Mononuclear cell (primary cell): Measurements from ENCODE around the gene MINDY3. TPM values are rescaled to one million over a fixed set of nuclear protein-coding genes. Genes with fewer than 3 reads are reported as not detected.

ENCODE experiments used
- H3K27me3 ChIP-seq: 2 replicates; pipeline ENCODE4 v1.6.0; 2011; ENCODE audit warnings: low read length, control low read depth; ENCODE audit not compliant: insufficient read depth
- H3K4me1 ChIP-seq: 2 replicates; pipeline ENCODE4 v1.5.1; 2011; ENCODE audit warnings: mild to moderate bottlenecking, low read length, control low read depth; ENCODE audit not compliant: insufficient read depth
- H3K4me3 ChIP-seq: 2 replicates; pipeline ENCODE4 v1.5.1; 2011; ENCODE audit warnings: mild to moderate bottlenecking, low read length, moderate library complexity
- H3K9me3 ChIP-seq: 2 replicates; pipeline ENCODE4 v1.5.1; 2011; ENCODE audit warnings: low read depth, mild to moderate bottlenecking, control low read depth, low read length
- total RNA-seq: library from RNA; depleted of rRNA; stranded (reverse); fragments of >200 nt; gene quantifications from one replicate; pipeline ENCODE4 v1.2.3, GENCODE V29; 2012

Gene MINDY3
- total RNA-seq, 1 donor: 61.1 TPM

DNA sequence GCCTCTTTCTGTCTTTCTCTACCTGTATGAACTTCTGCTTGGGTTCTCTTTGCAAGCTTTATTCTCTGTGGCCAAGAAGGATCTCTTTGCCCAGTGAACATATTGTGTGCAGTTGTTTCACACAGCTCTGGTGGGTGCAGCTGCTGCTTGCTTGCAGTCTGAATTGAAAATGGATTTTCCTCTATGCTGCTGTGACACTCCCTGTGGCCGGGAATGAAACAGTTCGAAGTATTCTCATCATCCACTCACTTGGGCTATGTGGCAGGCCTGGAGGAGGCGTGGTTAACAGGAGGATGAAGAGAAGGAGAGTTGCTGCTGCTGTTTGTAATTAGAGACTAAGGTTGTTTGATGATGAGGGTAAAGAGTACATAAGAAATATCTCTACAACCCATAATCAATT lies 112.2 kb downstream of the MINDY3 start:
- Histone ChIP-seq H3K27me3 (no peaks in the 10 kb centered on the region), H3K4me1 (no peaks in the 10 kb centered on the region), H3K9me3 (no peaks in the 10 kb centered on the region), H3K4me3 (no peak overlapping the region)

DNA sequence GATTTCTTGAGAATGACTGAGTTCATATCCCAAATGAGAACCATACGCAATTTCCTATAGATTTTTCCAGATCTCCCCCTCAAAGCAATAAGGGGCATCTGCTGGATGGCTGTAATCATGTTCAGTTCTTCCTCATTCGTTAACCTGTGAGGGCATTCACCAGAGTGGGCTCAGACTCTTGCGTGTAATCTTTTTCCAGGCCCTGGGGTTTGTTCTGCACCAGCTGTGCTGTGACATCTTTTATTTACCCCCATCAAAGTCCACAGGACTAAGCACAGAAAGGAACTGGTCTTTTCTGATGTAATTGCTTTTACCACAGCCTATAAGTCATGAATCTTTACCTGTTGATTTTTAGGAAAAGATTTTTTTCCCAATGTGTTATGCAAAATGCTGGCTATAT lies 112.7 kb downstream of the MINDY3 start:
- H3K27me3 ChIP-seq: no peaks in the 10 kb centered on the region
- no peaks in the 10 kb centered on the region for H3K9me3 ChIP-seq
- H3K4me1 ChIP-seq: no peaks in the 10 kb centered on the region
- no peak overlapping the region for H3K4me3 ChIP-seq

DNA sequence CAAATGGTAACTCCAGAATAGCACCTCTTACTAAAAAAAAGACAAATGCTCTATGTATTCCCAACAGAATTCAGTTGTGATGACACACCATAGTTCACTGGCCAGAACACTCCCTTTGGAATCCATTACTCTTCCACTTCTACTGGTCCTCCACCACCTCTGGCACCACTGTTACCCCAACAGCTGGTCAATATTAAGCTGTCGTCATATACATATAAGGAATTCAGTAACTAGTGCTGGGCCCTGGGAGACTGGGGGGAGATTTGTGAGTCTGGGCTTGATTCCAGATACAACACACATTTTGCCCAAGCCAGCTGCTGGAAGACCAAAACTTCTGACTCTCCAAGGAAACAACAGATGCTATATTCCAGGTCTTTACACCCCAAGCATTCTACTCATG lies 114.6 kb downstream of the MINDY3 start:
- no peak overlapping the region for H3K4me3 ChIP-seq
- H3K27me3 ChIP-seq: no peaks in the 10 kb centered on the region
- no peaks in the 10 kb centered on the region for H3K4me1 ChIP-seq
- no peaks in the 10 kb centered on the region for H3K9me3 ChIP-seq

DNA sequence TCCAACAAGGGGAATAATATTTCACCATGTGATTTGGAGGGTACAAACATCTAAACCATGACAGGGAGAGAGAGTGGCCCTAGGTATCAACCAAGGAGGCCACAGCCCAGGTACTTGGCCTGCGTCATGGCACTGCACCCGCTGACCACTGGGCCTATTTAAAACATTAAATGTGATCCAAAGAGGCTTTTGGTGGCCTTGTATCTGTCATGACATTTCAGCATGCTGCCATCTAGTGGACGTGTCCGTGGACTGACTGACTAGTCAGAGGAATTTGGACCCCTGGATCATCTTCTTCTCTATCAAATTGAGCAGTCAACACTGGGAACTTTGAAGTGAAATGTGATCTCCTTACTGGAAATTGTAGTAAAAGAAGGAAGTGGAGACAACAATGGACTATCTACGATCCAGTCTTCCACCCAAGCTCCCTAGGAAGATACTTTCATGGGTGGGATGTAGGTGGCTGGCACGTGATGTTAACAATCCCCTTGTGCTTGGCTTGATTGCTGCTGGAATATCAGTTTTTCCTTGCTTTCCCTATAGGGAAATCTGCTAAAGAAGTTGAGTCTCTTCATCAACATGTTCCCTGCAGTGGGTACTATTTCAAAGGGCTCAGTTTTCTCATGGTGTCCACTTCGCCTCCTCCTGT lies 116.0 kb downstream of the MINDY3 start:
- H3K9me3 ChIP-seq: no peaks in the 10 kb centered on the region

DNA sequence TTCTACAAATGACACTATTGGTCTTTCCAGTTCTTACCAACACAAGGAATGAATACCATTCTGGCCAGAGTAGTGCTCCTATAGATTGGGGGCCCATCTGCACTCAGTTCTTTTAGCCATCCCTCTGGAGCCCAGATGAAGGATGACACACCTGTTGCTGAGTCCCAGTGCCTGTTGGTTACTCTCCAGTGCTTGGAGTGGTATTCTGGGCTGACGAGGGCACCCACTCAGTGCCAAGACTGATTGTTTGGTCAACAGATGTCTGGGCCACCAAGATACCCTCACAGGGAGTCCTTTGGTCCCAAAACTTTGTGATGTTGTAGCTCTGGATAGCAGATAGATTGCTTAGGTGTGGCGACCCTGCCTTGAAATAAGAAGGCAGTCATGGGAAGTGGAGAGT lies 116.9 kb downstream of the MINDY3 start:
- Histone ChIP-seq H3K4me1 (no peaks in the 10 kb centered on the region), H3K9me3 (no peaks in the 10 kb centered on the region), H3K27me3 (no peaks in the 10 kb centered on the region)

More for the DNA sequence above, 116.0 kb downstream of the MINDY3 start:
- H3K4me3 ChIP-seq: no peak overlapping the region
- H3K27me3 ChIP-seq: no peaks in the 10 kb centered on the region
- H3K4me1 ChIP-seq: no peaks in the 10 kb centered on the region

DNA sequence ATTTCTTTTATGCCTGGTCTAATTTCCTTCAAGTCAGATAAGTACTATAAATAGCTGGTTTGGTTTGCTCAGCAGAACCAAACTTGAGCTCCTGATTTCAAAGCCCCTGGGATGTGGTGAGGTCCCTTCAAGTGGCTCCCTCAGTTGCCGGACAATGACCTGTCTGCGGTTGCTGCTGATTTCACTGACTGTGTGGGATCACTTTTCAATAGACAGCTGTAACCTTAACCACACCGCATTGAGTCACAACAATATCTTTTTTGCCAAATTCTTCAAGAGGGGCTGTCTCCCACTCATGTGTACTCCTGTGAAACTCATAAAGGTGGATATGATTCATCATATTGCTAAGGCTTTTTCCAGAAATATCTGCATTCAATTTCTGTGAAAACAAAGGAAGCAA lies 117.5 kb downstream of the MINDY3 start:
- no peaks in the 10 kb centered on the region for H3K27me3 ChIP-seq
- no peak overlapping the region for H3K4me3 ChIP-seq
- H3K4me1 ChIP-seq: no peaks in the 10 kb centered on the region
- H3K9me3 ChIP-seq: no peaks in the 10 kb centered on the region

More for the DNA sequence above, 116.9 kb downstream of the MINDY3 start:
- H3K4me3 ChIP-seq: no peak overlapping the region

DNA sequence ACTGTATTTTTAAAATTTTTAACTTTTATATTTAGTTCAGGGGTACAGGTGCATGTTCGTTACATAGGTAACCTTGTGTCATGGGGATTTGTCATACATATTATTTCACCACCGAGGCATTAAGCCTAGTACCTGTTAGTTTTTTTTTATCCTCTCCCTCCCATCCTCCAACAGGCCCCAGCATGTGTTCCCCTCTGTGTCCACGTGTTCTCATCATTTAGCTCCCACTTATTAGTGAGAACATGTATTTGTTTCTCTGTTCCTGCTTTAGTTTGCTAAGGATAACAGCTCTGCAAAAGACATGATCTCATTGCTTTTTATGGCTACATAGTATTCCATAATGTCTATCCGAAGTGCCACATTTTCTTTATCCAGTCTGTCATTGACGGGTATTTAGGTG lies 118.2 kb downstream of the MINDY3 start:
- Histone ChIP-seq H3K4me3 (no peak overlapping the region), H3K9me3 (no peaks in the 10 kb centered on the region), H3K4me1 (no peaks in the 10 kb centered on the region), H3K27me3 (no peaks in the 10 kb centered on the region)

DNA sequence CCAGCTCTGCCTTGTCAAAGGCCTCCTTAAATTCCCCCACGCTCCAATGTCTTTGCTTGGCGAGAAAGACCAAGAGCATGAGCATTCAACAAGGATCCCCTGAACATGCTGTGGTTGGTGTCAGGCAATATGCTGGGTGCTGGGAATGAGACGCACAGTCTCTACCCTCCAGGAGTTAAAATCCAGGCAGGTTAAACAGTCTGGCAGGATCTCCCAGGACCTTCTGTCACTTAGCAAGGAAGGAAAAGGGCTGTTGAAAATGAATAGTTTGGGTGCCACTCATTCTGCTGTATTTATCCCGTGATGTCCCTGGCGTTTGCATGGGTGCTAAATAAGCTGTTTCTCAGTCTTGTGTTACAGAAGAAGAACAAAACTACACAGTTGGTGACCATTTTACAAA lies 118.7 kb downstream of the MINDY3 start:
- no peaks in the 10 kb centered on the region for H3K27me3 ChIP-seq
- H3K4me3 ChIP-seq: no peak overlapping the region
- H3K4me1 ChIP-seq: no peaks in the 10 kb centered on the region
- H3K9me3 ChIP-seq: no peaks in the 10 kb centered on the region

DNA sequence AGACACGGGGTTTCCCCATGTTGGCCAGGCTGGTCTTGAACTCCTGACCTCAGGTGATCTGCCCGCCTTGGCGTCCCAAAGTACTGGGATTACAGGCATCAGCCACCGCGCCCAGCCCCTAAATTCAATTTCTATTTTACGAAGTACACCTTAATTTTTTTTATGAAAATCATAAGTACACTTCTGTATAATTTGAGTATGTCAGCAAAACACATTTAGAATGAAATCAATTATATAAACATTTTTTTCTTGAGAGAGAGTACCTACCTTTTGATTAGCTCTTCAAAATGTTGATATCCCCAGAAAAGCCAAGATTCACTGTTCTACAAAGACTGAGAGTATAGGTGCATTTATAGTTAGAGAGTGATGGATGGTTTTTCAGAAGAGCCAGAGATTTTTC lies 120.0 kb downstream of the MINDY3 start:
- H3K9me3 ChIP-seq: no peaks in the 10 kb centered on the region
- H3K4me3 ChIP-seq: no peak overlapping the region
- H3K27me3 ChIP-seq: no peaks in the 10 kb centered on the region
- H3K4me1 ChIP-seq: no peaks in the 10 kb centered on the region

DNA sequence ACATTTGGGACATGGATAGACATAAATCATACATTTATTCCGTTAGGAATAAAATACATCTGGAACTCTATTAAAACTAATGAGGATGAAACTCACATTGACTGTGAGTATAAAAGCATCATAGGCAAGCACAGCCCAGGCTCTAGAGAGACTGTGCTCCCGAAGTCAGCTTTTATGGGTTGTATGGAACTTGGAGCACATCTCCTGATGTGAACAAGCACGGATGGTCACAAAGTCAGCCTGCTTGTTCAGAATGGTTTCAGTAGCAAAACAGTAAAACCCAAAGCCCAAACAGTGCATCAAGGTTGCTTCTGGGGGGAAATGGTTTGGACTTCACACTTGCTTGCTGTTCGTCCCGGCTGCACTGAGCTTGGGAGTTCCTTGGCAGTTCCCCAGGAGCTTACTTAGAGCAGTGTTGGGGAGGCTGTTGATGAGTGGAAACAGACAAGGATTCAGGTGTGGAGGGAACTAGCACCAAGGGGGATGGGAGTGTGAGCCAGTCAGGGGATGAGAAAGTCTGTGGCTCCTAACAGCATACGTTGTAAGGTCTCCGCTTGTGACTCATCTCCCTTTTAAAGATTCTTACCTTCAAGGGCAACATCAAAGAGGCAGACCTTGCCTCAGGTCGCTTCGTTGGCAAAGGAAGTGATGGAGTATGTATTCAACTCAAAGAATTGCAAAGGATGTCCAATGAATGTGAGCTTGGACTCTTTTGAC lies 120.9 kb downstream of the MINDY3 start:
- no peaks in the 10 kb centered on the region for H3K27me3 ChIP-seq
- no peaks in the 10 kb centered on the region for H3K9me3 ChIP-seq
- no peaks in the 10 kb centered on the region for H3K4me1 ChIP-seq
- no peak overlapping the region for H3K4me3 ChIP-seq

DNA sequence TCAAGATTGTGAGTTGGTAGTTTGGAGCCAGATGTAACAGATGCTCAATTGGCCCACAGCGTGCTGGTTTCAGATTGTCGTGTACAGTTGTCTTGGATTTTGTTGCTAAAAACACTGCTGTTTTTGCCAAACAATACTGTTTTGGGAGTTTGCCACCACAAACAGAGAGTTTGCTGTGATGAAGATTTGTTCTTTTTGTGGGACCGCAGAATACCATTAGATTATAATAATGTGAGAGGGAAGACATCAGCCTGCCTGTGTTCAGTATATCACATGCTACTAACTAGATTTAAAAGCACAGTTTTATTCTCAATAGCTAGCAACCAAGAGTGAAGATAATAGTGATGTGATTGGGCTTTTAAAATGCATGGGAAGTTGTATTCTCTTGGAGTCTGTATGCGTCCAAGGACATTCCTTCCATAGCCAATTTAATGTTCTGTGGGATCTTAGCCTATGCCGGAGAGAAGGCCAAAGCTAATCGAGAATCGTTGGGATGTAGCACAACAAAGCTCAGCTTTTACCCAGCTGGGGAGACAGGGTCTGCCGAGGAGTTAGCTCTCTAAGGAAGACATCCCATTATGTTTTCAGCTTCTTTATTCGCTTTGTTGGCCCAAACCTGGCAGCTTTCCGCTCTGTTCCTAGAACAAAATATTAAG lies 121.9 kb downstream of the MINDY3 start:
- Histone ChIP-seq H3K9me3 (no peaks in the 10 kb centered on the region), H3K4me1 (no peaks in the 10 kb centered on the region), H3K27me3 (no peaks in the 10 kb centered on the region), H3K4me3 (no peak overlapping the region)

DNA sequence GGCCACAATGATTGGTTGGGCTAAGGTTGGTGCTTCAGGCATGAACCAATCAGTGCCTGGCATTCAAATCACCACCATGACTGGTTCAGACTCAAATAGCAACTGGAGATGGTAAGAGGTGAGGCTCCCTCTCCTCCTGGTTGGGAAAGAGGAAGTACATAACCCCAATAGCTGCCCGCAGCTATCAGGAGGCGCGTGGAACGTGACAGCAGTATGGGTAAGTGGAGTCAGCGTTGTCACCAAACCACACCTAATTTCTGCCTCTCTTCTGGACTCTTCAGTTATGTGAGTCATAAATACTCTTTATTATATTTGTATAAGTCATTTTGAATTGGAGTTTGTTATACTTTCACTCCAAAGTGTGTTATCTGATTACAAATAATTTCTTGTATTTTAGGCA lies 122.7 kb downstream of the MINDY3 start:
- Histone ChIP-seq H3K4me1 (no peaks in the 10 kb centered on the region), H3K9me3 (no peaks in the 10 kb centered on the region), H3K27me3 (no peaks in the 10 kb centered on the region), H3K4me3 (no peak overlapping the region)

DNA sequence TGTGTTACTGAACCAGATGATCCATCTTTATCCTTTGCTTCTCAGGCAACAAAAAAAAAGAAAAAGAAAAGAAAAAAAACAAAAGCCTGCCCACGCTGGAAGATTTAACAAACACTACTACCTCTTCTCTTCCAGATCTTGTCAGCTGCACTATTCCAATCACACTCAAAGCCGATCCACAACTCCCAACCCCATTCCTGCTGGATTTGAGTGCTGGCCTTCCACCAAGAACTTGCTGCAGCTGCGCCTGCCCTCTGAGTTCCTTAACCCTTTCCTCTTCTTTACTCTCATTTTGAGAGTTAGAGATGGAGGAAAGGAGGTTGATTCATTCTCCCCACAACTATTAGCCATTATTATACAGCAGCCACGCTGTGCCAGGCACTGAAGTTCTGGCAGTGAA lies 124.5 kb downstream of the MINDY3 start:
- no peak overlapping the region for H3K4me3 ChIP-seq
- H3K4me1 ChIP-seq: no peaks in the 10 kb centered on the region
- peaks cover 3% of the 10 kb centered on the region for H3K27me3 ChIP-seq
- H3K9me3 ChIP-seq: no peaks in the 10 kb centered on the region

DNA sequence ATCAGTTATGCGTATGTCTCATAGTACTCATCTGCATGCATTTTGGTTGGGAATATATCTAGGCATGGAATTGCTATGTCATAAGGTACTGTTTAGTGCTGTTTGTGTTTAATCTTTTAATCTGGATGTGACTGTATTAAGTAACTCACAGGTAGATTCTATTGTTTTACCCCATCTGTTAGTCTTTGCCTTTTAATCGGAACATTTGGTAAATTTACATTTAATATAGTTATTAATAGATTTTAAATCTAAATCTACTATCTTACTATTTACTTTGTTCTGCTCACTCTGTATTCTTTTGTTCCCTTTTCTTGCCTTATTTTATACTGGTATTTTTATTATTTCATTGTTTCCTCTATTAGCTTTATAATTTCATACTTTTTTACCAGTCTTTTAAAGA lies 130.0 kb downstream of the MINDY3 start:
- no peaks in the 10 kb centered on the region for H3K9me3 ChIP-seq
- H3K27me3 ChIP-seq: peaks cover 9% of the 10 kb centered on the region
- H3K4me3 ChIP-seq: no peak overlapping the region
- H3K4me1 ChIP-seq: no peaks in the 10 kb centered on the region

DNA sequence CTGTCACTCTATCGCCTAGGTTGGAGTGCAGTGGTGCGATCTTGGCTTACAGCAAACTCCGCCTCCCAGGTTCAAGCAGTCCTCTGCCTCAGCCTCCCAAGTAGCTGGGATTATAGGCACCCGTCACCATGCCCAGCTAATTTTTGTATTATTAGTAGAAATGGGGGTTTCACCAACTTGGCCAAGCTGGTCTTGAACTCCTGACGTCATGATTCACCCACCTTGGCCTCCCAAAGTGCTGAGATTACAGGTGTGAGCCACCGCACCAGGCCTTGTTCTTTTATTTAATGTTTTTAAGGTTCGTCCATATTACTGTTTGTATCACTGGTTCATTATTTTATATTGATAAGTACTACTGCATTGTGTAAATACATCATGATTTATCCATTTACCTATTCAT lies 130.4 kb downstream of the MINDY3 start:
- H3K27me3 ChIP-seq: peaks cover 9% of the 10 kb centered on the region
- no peaks in the 10 kb centered on the region for H3K4me1 ChIP-seq
- H3K4me3 ChIP-seq: no peak overlapping the region
- H3K9me3 ChIP-seq: no peaks in the 10 kb centered on the region
